B cell (primary cell): ENCODE data around the gene LRRTM3. TPM values are rescaled to one million over a fixed set of nuclear protein-coding genes. Genes with fewer than 3 reads are reported as not detected.

ENCODE experiments used
- ATAC-seq: fragments of 200-7000 bp; cut with Tn5 transposase; one replicate; pipeline ENCODE4 v1.10.0; 2021; ENCODE audit warnings: low read depth, mild to moderate bottlenecking, moderate number of reproducible peaks, moderate library complexity
- CTCF ChIA-PET: fragments of 350-600 bp; sonication (Branson Sonifier 250); formaldehyde crosslinking; loops from one replicate; lab custom pipeline; 2021; ENCODE audit warnings: antibody characterized with exemption, inconsistent platforms; lab: Charles Lee
- POLR2A ChIA-PET: fragments of 350-600 bp; sonication (Branson Sonifier 250); formaldehyde crosslinking; loops from one replicate; lab custom pipeline; 2021; ENCODE audit warnings: antibody characterized with exemption; lab: Charles Lee
- DNase-seq: peaks from one replicate; pipeline ENCODE4 v3.0.0; 2013
- H2AFZ ChIP-seq: 2 replicates; pipeline ENCODE4 v1.6.1; 2012; ENCODE audit warnings: mild to moderate bottlenecking, low read depth, low read length; ENCODE audit not compliant: insufficient read depth, poor library complexity, severe bottlenecking
- H3K27ac ChIP-seq, 2 donors: 1 replicate in 1 of 2; 2 replicates in 1 of 2; pipeline ENCODE4 v1.5.1; 2012 to 2013; ENCODE audit warnings: low read length in 2 of 2, mild to moderate bottlenecking in 2 of 2, moderate library complexity in 1 of 2
- H3K27me3 ChIP-seq, 4 experiments: fragments of 200-600 bp in 1 of 4; sonication (generic) in 1 of 4; replicated peaks in 1 of 4; 1 replicate in 2 of 4; 2 replicates in 2 of 4; pipeline versions ENCODE4 v1.6.1 to v1.7.0; 2013 to 2016; ENCODE audit warnings: low read length in 3 of 4, mild to moderate bottlenecking in 2 of 4, mixed read lengths in 1 of 4, moderate library complexity in 1 of 4; ENCODE audit not compliant: insufficient read depth in 4 of 4, control insufficient read depth in 3 of 4; ENCODE audit errors: control extremely low read depth in 1 of 4
- H3K36me3 ChIP-seq, 2 experiments: replicated peaks in 1 of 2; 1 replicate in 1 of 2; 2 replicates in 1 of 2; pipeline versions ENCODE4 v1.6.1 to v1.7.1; 2013; ENCODE audit warnings: low read length in 1 of 2; ENCODE audit not compliant: insufficient read depth in 2 of 2, control insufficient read depth in 1 of 2; ENCODE audit errors: control extremely low read depth in 1 of 2, extremely low read depth in 1 of 2
- H3K4me1 ChIP-seq, 2 donors: fragments of 200-600 bp in 1 of 2; sonication (generic) in 1 of 2; 1 replicate in 1 of 2; 2 replicates in 1 of 2; pipeline versions ENCODE4 v1.5.1 to v1.6.1; 2013 to 2017; ENCODE audit warnings: low read length in 2 of 2; ENCODE audit not compliant: control insufficient read depth in 2 of 2, insufficient read depth in 2 of 2
- H3K4me2 ChIP-seq: replicated peaks from 2 replicates; pipeline ENCODE3; 2012; ENCODE audit warnings: mild to moderate bottlenecking, low read depth, low read length; ENCODE audit not compliant: poor library complexity, severe bottlenecking
- H3K4me3 ChIP-seq, 5 experiments: fragments of 200-600 bp in 1 of 5; sonication (generic) in 1 of 5; 1 replicate in 3 of 5; 2 replicates in 2 of 5; pipeline versions ENCODE4 v1.5.1 to v1.7.0; 2011 to 2016; ENCODE audit warnings: low read length in 4 of 5, mild to moderate bottlenecking in 4 of 5, low read depth in 2 of 5, control low read depth in 1 of 5, moderate library complexity in 1 of 5; ENCODE audit not compliant: insufficient read depth in 1 of 5; ENCODE audit errors: control extremely low read depth in 1 of 5, extremely low read depth in 1 of 5
- H3K79me2 ChIP-seq: fragments of 200-600 bp; sonication (generic); one replicate; pipeline ENCODE4 v1.6.0; 2016; ENCODE audit warnings: low read length; ENCODE audit not compliant: control insufficient read depth, insufficient read depth
- H3K9ac ChIP-seq: fragments of 200-600 bp; sonication (generic); 2 replicates; pipeline ENCODE4 v1.6.1; 2017; ENCODE audit warnings: mild to moderate bottlenecking, low read length, moderate library complexity
- H3K9me3 ChIP-seq, 3 donors: one replicate each; pipeline versions ENCODE4 v1.6.1 to v1.7.1; 2013; ENCODE audit warnings: low read length in 2 of 3; ENCODE audit not compliant: control insufficient read depth in 2 of 3, insufficient read depth in 1 of 3; ENCODE audit errors: control extremely low read depth in 1 of 3
- H4K20me1 ChIP-seq: 2 replicates; pipeline ENCODE4 v1.6.0; 2012; ENCODE audit warnings: mild to moderate bottlenecking, low read length; ENCODE audit not compliant: insufficient read depth, control insufficient read depth, poor library complexity, severe bottlenecking
- H3K27ac Mint-ChIP-seq: one replicate; pipeline ENCODE4 v1.8.0; 2021; ENCODE audit warnings: mixed read lengths
- H3K27me3 Mint-ChIP-seq: one replicate; pipeline ENCODE4 v1.8.0; 2021; ENCODE audit warnings: mixed read lengths
- H3K4me1 Mint-ChIP-seq: one replicate; pipeline ENCODE4 v1.8.0; 2021; ENCODE audit warnings: mixed read lengths
- H3K4me3 Mint-ChIP-seq: one replicate; pipeline ENCODE4 v1.8.0; 2021; ENCODE audit warnings: mixed read lengths
- H3K9me3 Mint-ChIP-seq: one replicate; pipeline ENCODE4 v1.8.0; 2022; ENCODE audit warnings: mixed read lengths; ENCODE audit not compliant: insufficient read depth
- EZH2 ChIP-seq: IDR thresholded peaks from 2 replicates; pipeline ENCODE4 v1.6.1; 2012; ENCODE audit warnings: borderline replicate concordance, low read depth, mild to moderate bottlenecking, moderate library complexity, low read length; ENCODE audit not compliant: insufficient read depth, poor library complexity, severe bottlenecking
- WGBS: methylation state at CpG from one replicate; pipeline ENCODE4 v1.1.5; 2013; ENCODE audit warnings: missing lambda C conversion rate; ENCODE audit not compliant: insufficient coverage; 5-methylcytosine and 5-hydroxymethylcytosine counted together
- intact Hi-C: fragments of 100-400 bp; cut with micrococcal nuclease; formaldehyde crosslinking; loops from one replicate; pipeline ENCODE4 v1.10.0; 2022
- polyA plus RNA-seq: library from polyadenylated mRNA; depleted of rRNA; stranded (reverse); fragments of >200 nt; gene quantifications from 2 replicates; pipeline ENCODE4 v1.2.3, GENCODE V29; 2012
- total RNA-seq, 2 donors: library from RNA; stranded (reverse); fragments of 120-200 nt in 1 of 2; gene quantifications; 1 replicate in 1 of 2; 2 replicates in 1 of 2; pipeline versions ENCODE4 v1.2.3 to v1.2.4, GENCODE V29; 2013 to 2022
- TF ChIP-seq, protein P1 (sequence below): fragments of 200-600 bp; IDR thresholded peaks from one replicate; pipeline ENCODE4 v1.8.0; 2022; ENCODE audit warnings: antibody characterized with exemption, mild to moderate bottlenecking

Gene LRRTM3
- total and polyA plus RNA-seq, 2 donors (not counting 1 experiment from before 2014, with no cell fraction given), result not detected

DNA sequence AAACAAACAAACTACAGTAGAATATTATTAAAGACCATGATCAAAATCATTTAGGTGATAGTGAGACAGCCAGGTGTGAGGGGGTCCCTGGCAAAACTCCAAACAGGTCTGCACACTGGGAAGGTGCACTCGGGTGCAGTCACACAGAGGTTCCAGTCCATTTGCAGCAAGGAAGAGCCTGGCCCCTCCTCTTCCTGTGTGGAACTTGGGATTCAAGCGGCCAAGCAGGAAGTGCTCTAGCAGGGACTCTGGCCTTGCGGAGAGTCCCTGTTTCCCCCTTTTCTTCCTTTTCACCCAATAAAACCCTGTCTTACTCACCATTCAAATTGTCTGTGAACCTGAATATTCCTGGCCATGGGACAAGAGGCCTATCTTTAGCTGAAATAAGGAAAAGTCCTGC is 181.8 kb downstream of the LRRTM3 start:
- Mint-ChIP-seq H3K27ac (no peak overlapping the region), H3K27me3 (no peaks in the 10 kb centered on the region), H3K4me1 (no peaks in the 10 kb centered on the region), H3K9me3 (no peaks in the 10 kb centered on the region), H3K4me3 (no peak overlapping the region)
- Histone ChIP-seq H3K36me3 (no peaks in the 10 kb centered on the region), H3K4me1 (no peaks in the 10 kb centered on the region), H3K4me3 (no peak overlapping the region), H3K9me3 (no peaks in the 10 kb centered on the region), H3K27ac (no peak overlapping the region), H3K27me3 (no peaks in the 10 kb centered on the region), H2AFZ (no peak overlapping the region), H3K4me2 (no peak overlapping the region), H4K20me1 (no peaks in the 10 kb centered on the region), H3K9ac (no peak overlapping the region), H3K79me2 (no peaks in the 10 kb centered on the region)
- ChIA-PET POLR2A (no interaction called here), CTCF (no interaction called here)
- no peak for TF ChIP-seq EZH2
- TF ChIP-seq, protein P1, sequence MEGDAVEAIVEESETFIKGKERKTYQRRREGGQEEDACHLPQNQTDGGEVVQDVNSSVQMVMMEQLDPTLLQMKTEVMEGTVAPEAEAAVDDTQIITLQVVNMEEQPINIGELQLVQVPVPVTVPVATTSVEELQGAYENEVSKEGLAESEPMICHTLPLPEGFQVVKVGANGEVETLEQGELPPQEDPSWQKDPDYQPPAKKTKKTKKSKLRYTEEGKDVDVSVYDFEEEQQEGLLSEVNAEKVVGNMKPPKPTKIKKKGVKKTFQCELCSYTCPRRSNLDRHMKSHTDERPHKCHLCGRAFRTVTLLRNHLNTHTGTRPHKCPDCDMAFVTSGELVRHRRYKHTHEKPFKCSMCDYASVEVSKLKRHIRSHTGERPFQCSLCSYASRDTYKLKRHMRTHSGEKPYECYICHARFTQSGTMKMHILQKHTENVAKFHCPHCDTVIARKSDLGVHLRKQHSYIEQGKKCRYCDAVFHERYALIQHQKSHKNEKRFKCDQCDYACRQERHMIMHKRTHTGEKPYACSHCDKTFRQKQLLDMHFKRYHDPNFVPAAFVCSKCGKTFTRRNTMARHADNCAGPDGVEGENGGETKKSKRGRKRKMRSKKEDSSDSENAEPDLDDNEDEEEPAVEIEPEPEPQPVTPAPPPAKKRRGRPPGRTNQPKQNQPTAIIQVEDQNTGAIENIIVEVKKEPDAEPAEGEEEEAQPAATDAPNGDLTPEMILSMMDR, result no peak
- WGBS, result 89% methylated on average over 3 of the region's 3 CpGs
- intact Hi-C loops, result no loop called here
- ATAC-seq (no peak), DNase-seq (no peak)

DNA sequence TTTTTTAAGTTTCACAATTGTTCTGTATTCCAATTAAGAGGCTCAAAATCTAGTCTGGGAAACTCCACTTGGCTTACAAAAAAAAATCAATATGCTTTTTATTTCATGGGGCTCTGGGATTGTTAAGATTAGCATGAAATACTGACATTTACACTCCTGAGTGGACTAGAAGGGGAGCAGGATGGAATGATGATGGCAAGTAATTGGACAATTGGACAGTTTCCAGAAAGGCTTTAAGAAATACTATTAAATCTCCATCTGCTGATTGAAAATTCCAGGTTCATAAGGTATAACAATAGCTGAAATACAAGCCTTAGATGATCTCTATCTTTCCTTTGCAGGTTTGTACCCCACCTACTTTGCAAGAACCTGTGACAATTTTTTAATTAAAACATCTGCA is 184.4 kb downstream of the LRRTM3 start:
- Histone ChIP-seq H3K27ac (no peak overlapping the region), H3K27me3 (no peaks in the 10 kb centered on the region), H3K4me2 (no peak overlapping the region), H3K36me3 (no peaks in the 10 kb centered on the region), H3K9ac (no peak overlapping the region), H4K20me1 (no peaks in the 10 kb centered on the region), H3K9me3 (no peaks in the 10 kb centered on the region), H3K4me1 (no peaks in the 10 kb centered on the region), H3K4me3 (no peak overlapping the region), H2AFZ (no peak overlapping the region), H3K79me2 (no peaks in the 10 kb centered on the region)
- no peak overlapping the region for H3K27ac Mint-ChIP-seq
- no peaks in the 10 kb centered on the region for H3K9me3 Mint-ChIP-seq
- TF ChIP-seq, protein P1, result no peak
- TF ChIP-seq EZH2, result no peak
- CTCF ChIA-PET, result no interaction called here
- H3K4me3 Mint-ChIP-seq, result no peak overlapping the region
- POLR2A ChIA-PET, result no interaction called here
- H3K27me3 Mint-ChIP-seq, result no peaks in the 10 kb centered on the region
- no peak for DNase-seq
- intact Hi-C loops, result no loop called here
- no peak for ATAC-seq
- no peaks in the 10 kb centered on the region for H3K4me1 Mint-ChIP-seq
